Activated naive CD8-positive, alpha-beta T cell treated with anti-CD3 and anti-CD28 coated beads, Interleukin-2, amount 50 U/mL, for 24 hours (primary cell): ENCODE results near the gene PES1.
"Not testable (repeated sequence)": the region's sequence is repeated elsewhere in the genome, so short reads cannot be mapped to it uniquely, and the experiment has no call there.

ENCODE experiments used
- ATAC-seq: fragments of 150-1000 bp; cut with Tn5 transposase; one replicate; pipeline ENCODE4 v1.10.0; 2021
- DNase-seq: peaks from one replicate; pipeline ENCODE4 v3.0.0; 2021
- H3K27ac Mint-ChIP-seq: one replicate; pipeline ENCODE4 v1.8.0; 2021; ENCODE audit warnings: mild to moderate bottlenecking, mixed read lengths
- H3K27me3 Mint-ChIP-seq: one replicate; pipeline ENCODE4 v1.8.0; 2021; ENCODE audit warnings: mixed read lengths
- H3K36me3 Mint-ChIP-seq: one replicate; pipeline ENCODE4 v1.8.0; 2021; ENCODE audit warnings: low read depth, mixed read lengths
- H3K4me1 Mint-ChIP-seq: one replicate; pipeline ENCODE4 v1.8.0; 2021; ENCODE audit warnings: mixed read lengths
- H3K4me3 Mint-ChIP-seq: one replicate; pipeline ENCODE4 v1.8.0; 2021; ENCODE audit warnings: mild to moderate bottlenecking, moderate library complexity, mixed read lengths
- H3K9me3 Mint-ChIP-seq: one replicate; pipeline ENCODE4 v1.8.0; 2021; ENCODE audit warnings: mixed read lengths

Gene PES1

DNA sequence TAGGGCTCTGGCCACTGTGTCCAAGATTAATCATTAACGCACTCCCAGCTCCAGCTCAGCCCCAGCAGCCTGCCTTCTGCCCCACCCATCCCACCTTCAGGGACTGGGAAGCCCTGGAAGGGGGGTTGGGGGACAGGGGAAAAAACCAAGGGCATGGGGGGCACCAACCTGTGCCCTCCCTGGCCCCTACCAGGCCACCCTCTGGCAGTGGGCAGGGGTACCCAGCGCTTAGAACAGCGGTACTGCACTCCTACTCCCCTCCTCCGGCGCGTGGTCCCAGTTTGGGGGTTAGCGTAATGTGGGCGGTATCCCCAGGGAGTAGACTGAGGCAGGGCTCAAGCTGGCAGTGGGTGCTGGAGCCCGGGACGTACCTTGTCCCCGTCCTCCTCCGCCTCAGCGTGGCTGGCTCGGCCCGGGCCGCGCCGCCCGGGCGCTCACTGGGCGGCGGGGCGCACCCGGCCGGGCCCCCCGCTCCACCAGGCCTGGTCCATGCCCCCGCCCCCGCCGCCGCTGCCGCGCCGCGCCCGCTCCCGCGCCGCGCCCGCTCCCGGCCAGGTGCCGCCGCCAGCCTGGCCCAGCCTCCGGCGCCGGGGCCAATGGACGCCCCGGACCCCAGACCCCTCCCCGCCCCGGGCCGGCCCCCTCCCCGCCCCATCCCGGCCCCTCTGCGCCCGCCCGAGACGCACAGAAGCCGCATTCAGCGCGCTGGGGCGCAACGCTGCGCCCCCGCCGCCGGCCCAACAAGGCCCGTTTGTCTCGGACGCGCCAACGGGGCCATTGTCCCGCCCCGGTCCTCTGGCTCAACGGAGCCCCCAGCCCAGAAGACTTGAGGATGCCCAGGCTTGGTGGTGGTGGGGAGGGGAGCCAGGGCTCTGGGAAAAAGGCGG, 17.4 kb downstream of the PES1 start, which contains the start of gene GAL3ST1:
GAL3ST1 (minus strand) TSS at position 571 of the 887 bp plus-strand sequence. CDS start 17,273 bp downstream, outside the sequence.
- H3K36me3 Mint-ChIP-seq = peaks cover 30% of the 10 kb centered on the region
- H3K27me3 Mint-ChIP-seq = no peaks in the 10 kb centered on the region
- H3K4me3 Mint-ChIP-seq = no peak within 1 kb of the TSS
- no peak for DNase-seq
- H3K4me1 Mint-ChIP-seq = no peaks in the 10 kb centered on the region
- no peak within 1 kb of the TSS for H3K27ac Mint-ChIP-seq
- ATAC-seq = no peak
- no peaks in the 10 kb centered on the region for H3K9me3 Mint-ChIP-seq

DNA sequence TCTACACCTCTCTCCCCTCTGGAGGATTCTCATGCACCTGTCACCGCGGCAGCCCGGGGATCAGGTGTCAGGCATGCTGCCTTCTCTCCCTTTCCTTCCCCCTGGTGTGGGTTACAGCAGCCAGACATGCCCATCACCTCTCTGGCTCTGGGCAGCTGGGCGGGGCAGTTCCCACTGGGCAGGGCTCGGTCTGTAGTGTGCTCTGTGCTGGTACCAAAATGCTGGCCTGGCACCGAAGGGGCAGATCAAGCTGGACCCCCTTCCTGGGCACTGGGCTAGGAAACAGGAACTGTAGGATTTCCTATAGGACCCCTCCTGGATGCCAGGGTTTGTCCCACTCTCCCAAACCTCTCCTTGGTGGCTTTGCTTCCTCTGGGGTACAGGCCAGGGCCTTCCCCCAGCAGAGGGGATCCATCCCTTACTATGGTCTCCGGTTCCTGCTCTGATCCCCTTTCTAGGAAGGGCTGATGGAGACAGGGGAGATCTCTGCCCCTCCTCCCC, 18.1 kb downstream of the PES1 start:
- ATAC-seq (no peak), DNase-seq (no peak)
- Mint-ChIP-seq H3K27ac (no peak overlapping the region), H3K4me1 (no peaks in the 10 kb centered on the region), H3K36me3 (peaks cover 24% of the 10 kb centered on the region), H3K27me3 (no peaks in the 10 kb centered on the region), H3K9me3 (no peaks in the 10 kb centered on the region), H3K4me3 (no peak overlapping the region)

GRCh38 chr22:30572840-30573593, 18.7 kb downstream of the PES1 start:
- ATAC-seq = no peak
- Mint-ChIP-seq H3K27me3 (no peaks in the 10 kb centered on the region), H3K9me3 (no peaks in the 10 kb centered on the region), H3K36me3 (peaks cover 23% of the 10 kb centered on the region), H3K4me1 (no peaks in the 10 kb centered on the region), H3K4me3 (no peak overlapping the region), H3K27ac (no peak overlapping the region)
- DNase-seq = no peak

GRCh38 chr22:30572210-30572609, 19.5 kb downstream of the PES1 start:
- no peaks in the 10 kb centered on the region for H3K27me3 Mint-ChIP-seq
- no peaks in the 10 kb centered on the region for H3K9me3 Mint-ChIP-seq
- H3K4me1 Mint-ChIP-seq = no peaks in the 10 kb centered on the region
- H3K36me3 Mint-ChIP-seq = peaks cover 15% of the 10 kb centered on the region
- no peak overlapping the region for H3K27ac Mint-ChIP-seq
- no peak overlapping the region for H3K4me3 Mint-ChIP-seq
- ATAC-seq (no peak), DNase-seq (no peak)

DNA sequence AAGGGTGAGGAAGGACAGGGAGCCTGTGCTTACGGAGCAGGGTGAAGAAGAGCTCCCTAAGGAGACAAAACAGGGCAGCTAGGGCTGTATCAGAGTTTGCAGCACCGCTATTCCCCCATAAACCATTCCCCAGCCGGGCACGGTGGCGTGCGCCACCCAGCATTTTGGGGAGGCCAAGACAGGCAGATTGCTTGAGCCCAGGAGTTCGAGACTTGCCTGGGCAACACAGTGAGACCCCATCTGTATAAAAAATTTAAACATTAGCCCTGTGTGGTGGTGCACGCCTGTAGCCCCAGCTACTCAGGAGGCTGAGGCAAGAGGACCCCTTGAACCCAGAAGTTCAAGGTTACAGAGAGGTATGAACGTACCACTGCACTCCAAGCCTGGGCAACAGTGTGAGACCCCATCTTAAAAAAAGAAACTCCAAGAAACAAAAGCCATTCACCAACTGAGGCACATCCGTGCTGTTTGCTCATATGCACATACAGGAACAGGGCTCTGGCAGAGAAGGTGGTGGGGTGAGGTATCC, 22.0 kb downstream of the PES1 start:
- DNase-seq (no peak), ATAC-seq (no peak)
- H3K27me3 Mint-ChIP-seq = no peaks in the 10 kb centered on the region
- H3K36me3 Mint-ChIP-seq = no peaks in the 10 kb centered on the region
- H3K4me1 Mint-ChIP-seq = no peaks in the 10 kb centered on the region
- H3K4me3 Mint-ChIP-seq = no peak overlapping the region
- no peaks in the 10 kb centered on the region for H3K9me3 Mint-ChIP-seq
- H3K27ac Mint-ChIP-seq = no peak overlapping the region

- Mint-ChIP-seq H3K9me3 (no peaks in the 10 kb centered on the region), H3K4me1 (no peaks in the 10 kb centered on the region), H3K4me3 (no peak overlapping the region), H3K27ac (no peak overlapping the region), H3K36me3 (no peaks in the 10 kb centered on the region), H3K27me3 (no peaks in the 10 kb centered on the region)
- no peak for DNase-seq
- no peak for ATAC-seq
These were observed 23.4 kb downstream of the PES1 start for GRCh38 chr22:30568137-30568805.

DNA sequence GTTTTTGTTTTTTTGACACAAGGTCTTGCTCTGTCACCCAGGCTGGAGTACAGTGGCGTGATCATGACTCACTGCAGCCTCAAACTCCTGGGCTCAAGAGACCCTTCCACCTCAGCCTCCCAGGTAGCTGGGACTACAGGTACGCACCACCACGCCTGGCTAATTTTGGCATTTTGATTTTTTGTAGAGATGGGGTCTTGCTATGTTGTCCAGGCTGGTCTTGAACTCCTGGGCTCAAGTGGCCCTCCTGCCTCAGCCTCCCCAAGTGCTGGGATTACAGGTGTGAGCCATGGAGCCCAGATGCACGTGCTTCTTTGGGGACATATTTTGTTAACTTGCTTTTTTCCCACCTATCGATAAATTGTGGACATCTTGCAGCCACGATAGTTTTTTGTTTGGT, 24.4 kb downstream of the PES1 start:
- not testable (repeated sequence) for H3K9me3 Mint-ChIP-seq

DNA sequence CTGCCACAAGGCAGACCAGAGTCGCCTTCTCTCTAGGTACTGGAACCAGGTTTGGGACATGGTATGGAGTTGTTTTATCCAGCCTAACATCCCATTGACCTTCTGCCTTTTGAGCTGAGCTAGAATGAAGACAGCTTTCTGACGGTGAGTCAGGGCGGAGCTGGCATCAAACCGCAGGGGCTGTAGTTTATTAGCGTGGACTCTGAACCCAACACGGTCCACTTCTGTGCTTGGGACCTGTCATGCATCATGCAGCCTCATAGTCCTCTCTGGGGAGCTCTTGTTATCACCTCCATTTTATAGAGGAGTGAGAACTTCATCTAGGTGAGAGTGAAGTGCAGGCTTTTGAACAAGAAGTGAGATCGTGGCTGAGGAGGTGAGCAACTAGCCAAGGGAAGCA, 25.6 kb downstream of the PES1 start:
- H3K36me3 Mint-ChIP-seq = no peaks in the 10 kb centered on the region
- no peaks in the 10 kb centered on the region for H3K9me3 Mint-ChIP-seq
- H3K27ac Mint-ChIP-seq = no peak overlapping the region
- no peaks in the 10 kb centered on the region for H3K4me1 Mint-ChIP-seq
- no peak overlapping the region for H3K4me3 Mint-ChIP-seq
- no peak for ATAC-seq
- H3K27me3 Mint-ChIP-seq = no peaks in the 10 kb centered on the region
- no peak for DNase-seq

More for the DNA sequence above, 24.4 kb downstream of the PES1 start:
- H3K4me3 Mint-ChIP-seq, ATAC-seq, H3K27ac Mint-ChIP-seq, H3K4me1 Mint-ChIP-seq, DNase-seq, H3K36me3 Mint-ChIP-seq, H3K27me3 Mint-ChIP-seq: not testable (repeated sequence)

GRCh38 chr22:30565341-30565740, 26.4 kb downstream of the PES1 start:
- Mint-ChIP-seq H3K27ac (no peak overlapping the region), H3K4me3 (no peak overlapping the region), H3K27me3 (no peaks in the 10 kb centered on the region), H3K9me3 (no peaks in the 10 kb centered on the region), H3K36me3 (no peaks in the 10 kb centered on the region), H3K4me1 (no peaks in the 10 kb centered on the region)
- ATAC-seq = peak; percentile 10
- DNase-seq = no peak

- ATAC-seq = no peak
- H3K27me3 Mint-ChIP-seq = no peaks in the 10 kb centered on the region
- H3K9me3 Mint-ChIP-seq = no peaks in the 10 kb centered on the region
- H3K4me1 Mint-ChIP-seq = no peaks in the 10 kb centered on the region
- DNase-seq = no peak
- H3K36me3 Mint-ChIP-seq = no peaks in the 10 kb centered on the region
- H3K27ac Mint-ChIP-seq = no peak overlapping the region
- H3K4me3 Mint-ChIP-seq = no peak overlapping the region
These were observed 27.0 kb downstream of the PES1 start for GRCh38 chr22:30564761-30565119.

DNA sequence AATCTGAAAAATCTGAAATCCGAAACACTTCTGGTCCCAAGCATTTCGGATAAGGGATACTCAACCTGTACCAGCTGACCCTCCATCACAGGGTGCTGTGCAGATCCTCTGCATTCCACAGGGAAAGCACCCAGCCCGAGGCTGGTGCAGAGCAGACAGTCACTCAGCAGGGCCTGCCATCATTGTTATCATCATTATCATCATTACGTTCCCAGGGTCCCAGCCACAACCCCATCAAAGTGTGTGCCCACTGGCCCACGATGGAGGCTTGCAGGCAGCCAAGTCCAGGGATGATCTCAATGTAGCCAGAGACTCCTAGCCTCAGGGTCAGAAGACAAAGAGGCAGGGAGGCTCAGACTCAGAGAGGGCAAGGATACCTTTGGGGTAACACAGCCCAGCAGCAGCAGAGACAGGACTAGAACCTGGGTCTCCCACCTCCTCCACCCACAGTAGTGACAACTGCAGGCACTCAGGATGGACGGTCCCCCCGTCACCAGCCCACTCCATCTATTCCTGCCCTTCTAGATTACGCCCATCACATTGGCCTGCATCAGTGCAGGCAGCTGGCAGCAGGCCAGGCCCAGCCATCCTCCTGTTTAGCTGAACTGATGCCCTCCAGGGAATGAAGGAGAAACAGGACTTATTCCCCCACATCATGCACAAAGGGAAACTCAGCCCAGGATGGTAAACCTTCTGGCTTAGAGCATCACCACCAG, 27.5 kb downstream of the PES1 start:
- ATAC-seq (no peak), DNase-seq (no peak)
- Mint-ChIP-seq H3K9me3 (no peaks in the 10 kb centered on the region), H3K4me1 (no peaks in the 10 kb centered on the region), H3K27me3 (no peaks in the 10 kb centered on the region), H3K4me3 (no peak overlapping the region), H3K27ac (no peak overlapping the region), H3K36me3 (no peaks in the 10 kb centered on the region)

DNA sequence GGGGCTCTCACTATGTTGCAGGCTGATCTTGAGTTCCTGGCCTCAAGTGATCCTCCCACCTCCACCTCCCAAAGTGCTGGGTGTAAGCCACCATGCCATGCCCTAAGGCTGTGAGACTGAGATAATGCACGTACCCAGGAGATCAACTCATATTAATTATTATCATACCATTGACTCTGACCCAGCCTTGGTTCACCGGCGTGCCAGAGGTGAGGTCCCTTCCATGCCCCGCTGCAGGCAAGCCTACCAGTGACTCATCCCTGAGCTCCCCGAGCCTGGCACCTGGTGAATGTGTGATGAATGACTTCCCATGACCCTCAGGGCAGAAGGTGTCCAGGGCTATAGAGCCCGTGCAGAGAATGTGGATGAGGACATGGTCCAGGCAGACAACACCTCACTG, 29.3 kb downstream of the PES1 start:
- H3K27me3 Mint-ChIP-seq = no peaks in the 10 kb centered on the region
- H3K4me3 Mint-ChIP-seq = no peak overlapping the region
- no peaks in the 10 kb centered on the region for H3K9me3 Mint-ChIP-seq
- ATAC-seq = no peak
- no peak for DNase-seq
- H3K27ac Mint-ChIP-seq = no peak overlapping the region
- no peaks in the 10 kb centered on the region for H3K36me3 Mint-ChIP-seq
- no peaks in the 10 kb centered on the region for H3K4me1 Mint-ChIP-seq

- no peaks in the 10 kb centered on the region for H3K9me3 Mint-ChIP-seq
- H3K27me3 Mint-ChIP-seq = no peaks in the 10 kb centered on the region
- H3K4me3 Mint-ChIP-seq = no peak overlapping the region
- no peaks in the 10 kb centered on the region for H3K36me3 Mint-ChIP-seq
- no peak for DNase-seq
- ATAC-seq = no peak
- H3K27ac Mint-ChIP-seq = no peak overlapping the region
- no peaks in the 10 kb centered on the region for H3K4me1 Mint-ChIP-seq
These were observed 30.1 kb downstream of the PES1 start for GRCh38 chr22:30561402-30562189.
